NCI-H774 (cell line): Measurements from ENCODE around the gene AKAP7.
"Not testable (repeated sequence)": the region's sequence is repeated elsewhere in the genome, so short reads cannot be mapped to it uniquely, and the experiment has no call there.

Experiments used
- DNase-seq: peaks from one replicate; lab custom pipeline; 2025; lab: John Stamatoyannopoulos, UW

The AKAP7 gene

GRCh38 chr6:131135244-131136020, at the start of gene AKAP7:
AKAP7 (plus strand) TSS chr6:131135467; CDS start chr6:131135764, 297 bp downstream.
- DNase-seq: no peak

- DNase-seq: not testable (repeated sequence)
These were observed 44.9 kb upstream of the AKAP7 start for GRCh38 chr6:131090339-131090738.

DNA sequence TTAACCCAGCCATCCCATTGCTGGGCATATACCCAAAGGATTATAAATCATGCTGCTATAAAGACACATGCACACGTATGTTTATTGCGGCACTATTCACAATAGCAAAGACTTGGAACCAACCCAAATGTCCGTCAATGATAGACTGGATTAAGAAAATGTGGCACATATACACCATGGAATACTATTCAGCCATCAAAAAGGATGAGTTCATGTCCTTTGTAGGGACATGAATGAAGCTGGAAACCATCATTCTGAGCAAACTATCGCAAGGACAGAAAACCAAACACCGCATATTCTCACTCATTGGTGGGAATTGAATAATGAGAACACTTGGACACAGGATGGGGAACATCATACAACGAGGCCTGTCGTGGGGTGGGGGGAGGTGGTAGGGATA, 43.3 kb upstream of the AKAP7 start:
- DNase-seq: not testable (repeated sequence)

- no peak for DNase-seq
These were observed 41.9 kb upstream of the AKAP7 start for GRCh38 chr6:131093334-131093733.

DNA sequence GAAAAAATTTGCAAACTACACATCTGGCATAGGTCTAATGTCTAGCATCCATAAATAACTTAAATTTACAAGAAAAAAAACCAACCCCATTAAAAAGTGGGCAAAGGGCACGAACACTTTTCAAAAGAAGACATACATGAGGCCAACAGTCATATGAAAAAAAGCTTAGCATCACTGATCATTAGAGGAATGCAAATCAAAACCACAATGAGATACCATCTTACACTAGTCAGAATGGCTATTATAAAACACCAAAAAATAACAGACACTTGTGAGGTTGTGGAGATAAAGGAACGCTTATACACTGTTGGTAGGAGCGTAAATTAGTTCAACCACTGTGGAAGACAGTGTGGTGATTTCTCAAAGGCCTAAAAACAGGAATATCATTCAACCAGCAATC, 38.5 kb upstream of the AKAP7 start:
- DNase-seq: no peak

DNA sequence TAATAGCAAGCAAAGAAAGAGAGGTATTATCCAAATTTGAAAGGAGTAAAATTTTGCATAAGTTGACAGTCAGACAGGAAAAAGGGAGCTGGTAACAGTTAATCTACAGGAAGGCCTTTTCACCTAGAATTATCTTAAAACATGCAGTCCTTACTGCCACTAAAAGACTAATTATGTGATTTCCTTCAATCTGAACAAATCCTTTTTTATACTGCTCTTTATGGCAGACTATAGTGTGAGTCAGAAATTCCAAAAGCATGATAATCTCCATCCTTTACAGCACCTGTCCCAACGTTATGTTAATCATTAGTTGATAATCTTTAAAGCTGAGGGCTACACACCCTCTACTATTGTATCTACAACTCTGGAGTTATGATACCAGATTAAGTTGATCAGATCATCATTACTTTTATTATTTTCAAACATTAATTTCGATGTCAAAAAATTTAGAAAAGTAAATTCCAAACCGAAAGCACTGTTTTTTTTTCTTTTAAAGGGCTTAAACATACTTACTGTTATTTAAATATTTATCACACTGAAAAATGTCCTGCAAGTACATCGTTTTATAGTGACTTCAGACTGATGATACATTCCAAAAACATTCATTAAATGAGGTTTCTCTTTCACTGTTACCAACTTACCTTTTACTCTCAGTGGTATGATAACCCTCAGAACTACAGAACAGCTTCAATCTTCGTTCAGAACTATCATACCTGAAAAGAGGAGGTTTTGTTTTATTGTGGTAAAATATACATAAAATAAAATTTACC, 33.2 kb upstream of the AKAP7 start:
- DNase-seq: no peak

GRCh38 chr6:131103296-131103695, 32.0 kb upstream of the AKAP7 start:
- no peak for DNase-seq

DNA sequence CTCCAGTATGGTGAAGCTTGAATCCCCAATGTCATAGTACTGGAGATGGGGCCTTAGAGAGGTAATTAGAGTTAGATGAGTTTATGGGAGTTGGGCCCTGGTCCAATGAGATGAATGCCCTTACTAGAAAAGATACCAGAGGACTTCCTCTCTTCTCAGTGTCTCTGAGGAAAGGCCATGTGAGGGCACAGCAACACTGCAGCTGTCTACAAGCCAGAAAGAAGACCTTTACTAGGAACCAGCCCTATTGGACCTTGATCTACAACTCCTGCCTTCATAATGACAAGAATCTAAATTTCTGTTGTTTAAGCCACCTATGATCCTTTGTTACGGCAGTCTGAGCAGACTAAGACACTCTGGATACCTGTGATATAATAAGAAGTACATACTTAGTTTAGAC, 31.4 kb upstream of the AKAP7 start:
- no peak for DNase-seq

DNA sequence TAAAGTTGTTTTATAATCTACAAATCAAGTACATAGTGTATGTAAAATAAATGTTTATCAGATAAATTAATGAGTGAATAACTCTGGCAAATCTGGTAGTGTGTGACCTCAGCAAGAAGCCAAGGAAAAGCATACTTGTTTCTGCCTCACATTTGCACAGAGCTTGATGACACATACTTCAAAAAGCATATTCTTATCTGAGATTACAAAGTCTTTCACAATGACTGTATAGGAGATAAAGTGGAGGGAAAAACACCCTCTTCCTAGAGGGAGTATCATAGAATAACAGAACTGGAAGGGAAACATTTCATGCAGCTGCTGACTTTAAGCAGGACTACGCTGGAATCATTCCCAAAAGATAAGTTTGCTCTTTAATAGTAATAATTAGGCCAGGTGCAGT, 28.1 kb upstream of the AKAP7 start:
- no peak for DNase-seq

GRCh38 chr6:131112249-131112648, 23.0 kb upstream of the AKAP7 start:
- no peak for DNase-seq

DNA sequence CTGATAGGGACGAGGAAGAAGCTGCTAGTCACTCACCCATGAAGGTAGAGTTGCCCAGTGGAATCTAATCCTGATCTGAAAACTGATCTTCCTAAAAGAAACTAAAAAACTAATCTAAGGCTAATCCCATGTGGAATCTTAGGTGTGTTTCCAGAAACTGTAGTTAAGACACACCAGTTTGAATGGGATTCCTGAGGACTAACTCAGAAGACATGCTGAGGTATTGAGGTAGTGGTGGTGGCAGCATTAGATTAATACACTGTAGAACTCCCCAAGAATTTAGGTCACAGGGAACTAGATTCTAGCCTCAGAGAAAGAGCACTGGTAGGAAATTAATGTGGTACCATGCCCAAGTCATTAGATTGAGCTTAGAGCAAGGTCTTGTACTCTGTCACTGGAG, 19.6 kb upstream of the AKAP7 start:
- no peak for DNase-seq

DNA sequence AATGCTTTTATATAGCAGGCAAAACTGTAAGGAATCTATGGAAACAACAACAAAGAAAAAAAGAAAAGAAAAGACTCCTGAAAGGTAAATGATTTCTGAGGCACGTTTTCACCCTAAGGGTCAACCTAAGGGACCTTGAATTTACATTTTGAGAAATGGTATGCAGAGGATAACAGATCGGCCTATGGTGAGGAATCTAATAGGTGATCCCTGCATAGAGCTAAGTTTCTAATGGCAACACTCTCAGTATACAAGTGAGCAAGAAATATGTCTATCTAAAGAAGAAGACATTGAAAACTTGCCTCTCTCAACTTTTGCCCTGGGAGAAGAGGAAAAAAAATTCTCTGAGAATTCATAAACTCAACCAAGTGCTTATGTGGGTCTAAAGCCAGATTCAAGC, 18.9 kb upstream of the AKAP7 start:
- no peak for DNase-seq

DNA sequence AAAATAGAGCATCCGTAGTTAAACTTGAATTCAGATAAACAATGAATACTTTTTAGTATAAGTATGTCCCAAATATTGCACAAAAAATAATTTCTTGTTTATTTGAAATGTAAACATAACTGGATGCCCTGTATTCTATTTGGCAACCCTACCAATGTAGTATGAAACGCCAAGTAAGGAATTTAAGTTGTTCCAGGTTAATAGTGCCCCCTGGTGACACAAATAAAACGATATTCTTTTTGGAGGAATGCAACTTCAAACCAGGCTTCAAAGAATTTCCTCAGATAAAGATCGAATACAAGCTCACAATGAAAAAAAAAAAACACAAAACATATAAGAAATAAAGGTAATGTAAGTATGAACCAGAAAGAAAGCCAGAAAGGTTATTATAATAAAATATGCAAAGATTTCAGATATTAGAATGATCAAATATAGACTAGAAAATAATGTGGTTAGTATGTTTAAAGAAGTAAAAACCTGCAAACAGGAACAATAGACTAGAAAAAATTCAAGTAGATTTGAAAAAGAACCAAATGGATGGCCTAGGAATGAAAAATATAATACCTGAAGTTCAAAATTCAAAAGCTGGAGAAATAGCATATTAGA, 18.4 kb upstream of the AKAP7 start:
- DNase-seq: no peak

DNA sequence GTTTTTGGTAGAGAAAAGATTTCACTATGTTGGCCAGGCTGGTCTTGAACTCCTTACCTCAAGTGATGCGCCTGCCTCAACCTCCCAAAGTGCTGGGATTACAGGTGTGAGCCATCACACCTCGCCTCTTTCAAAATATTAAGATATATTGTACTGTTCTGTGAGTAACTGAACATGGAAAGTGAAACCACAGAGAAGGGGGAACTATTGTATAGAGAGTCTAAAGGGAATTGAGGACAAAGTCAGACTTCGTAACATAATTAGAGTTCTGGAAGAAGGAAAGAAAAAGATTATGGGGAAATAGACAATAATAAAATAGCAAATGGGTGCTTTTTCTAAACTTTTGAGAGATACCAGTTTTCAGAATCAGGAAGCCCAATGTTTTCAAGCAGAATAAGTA, 17.4 kb upstream of the AKAP7 start:
- no peak for DNase-seq

GRCh38 chr6:131122007-131122406, 13.3 kb upstream of the AKAP7 start:
- no peak for DNase-seq

- DNase-seq: no peak
These were observed 12.8 kb upstream of the AKAP7 start for GRCh38 chr6:131122516-131122915.

- no peak for DNase-seq
These were observed 10.8 kb upstream of the AKAP7 start for GRCh38 chr6:131124336-131125071.

DNA sequence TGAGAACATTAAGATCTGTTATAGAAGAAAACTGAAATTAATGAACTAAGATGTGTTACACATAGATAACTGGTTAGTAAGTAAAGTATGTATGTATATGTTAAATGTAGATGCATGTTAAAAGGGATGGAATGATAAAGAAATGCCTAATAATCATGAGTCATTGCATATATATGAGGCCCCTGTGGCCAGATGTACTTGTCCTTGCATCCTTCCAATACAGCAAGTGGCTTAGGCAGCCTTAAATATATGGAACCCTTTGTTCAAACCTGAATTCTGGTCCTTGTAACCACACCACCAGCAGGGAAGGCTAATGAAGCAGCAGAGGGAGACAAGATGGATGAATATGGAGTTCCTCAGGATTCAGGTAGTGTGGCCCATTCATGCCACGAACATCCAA, 9.8 kb upstream of the AKAP7 start:
- no peak for DNase-seq

DNA sequence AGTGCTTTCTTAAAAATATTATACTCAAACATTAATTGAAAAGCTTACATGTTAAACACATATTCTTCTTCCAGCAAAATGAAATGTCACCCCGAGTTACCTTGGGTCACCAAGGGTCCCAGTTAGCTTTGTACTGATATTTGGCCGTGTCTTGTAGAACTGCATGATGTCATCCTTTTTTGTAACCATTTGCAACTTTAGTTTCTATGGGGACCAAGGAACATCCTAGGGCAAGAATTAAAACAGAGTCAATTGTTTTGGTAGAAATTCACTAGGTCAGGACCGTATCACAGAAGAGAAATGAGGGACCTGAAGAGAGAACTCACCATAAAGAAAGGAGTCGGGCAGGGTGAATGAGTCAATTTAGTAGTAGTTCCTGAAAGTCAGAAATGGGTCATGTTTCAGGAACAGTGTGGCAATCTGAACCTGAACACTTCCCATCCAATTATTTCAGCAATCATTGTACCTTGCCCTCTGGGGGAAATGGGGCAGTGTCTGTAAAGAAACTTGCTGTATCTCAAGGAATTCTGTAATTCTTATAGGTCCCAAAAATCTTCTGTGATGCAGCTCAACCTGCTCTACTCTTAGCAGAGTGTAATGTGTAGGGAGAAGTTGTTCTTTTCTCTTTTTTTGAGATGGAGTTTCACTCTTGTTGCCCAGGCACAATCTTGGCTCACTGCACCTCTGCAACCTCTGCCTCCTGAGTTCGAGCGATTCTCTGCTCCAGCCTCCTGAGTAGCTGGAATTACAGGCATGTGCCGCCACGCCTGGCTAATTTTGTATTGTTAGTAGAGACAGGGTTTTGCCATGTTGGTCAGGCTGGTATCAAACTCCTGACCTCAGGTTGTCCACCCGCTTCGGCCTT, 5.3 kb upstream of the AKAP7 start:
- no peak for DNase-seq

DNA sequence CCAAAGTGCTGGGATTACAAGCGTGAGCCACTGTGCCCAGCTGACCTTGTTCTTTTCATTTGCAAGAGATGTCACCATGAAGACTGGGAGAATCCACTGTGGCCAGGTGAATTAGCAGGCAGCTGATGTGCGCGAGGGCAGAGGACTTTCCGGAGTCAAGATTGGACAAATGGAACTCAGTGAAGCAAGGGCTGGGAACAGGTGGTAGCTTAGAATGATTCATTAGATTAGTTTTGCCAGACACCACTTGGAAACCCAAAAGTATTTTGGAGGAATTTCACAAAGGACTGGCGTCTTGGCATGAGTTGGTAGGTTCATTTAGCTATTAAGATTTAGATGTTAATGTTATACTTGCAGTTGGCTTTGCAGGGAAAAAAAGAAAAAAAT, 4.7 kb upstream of the AKAP7 start:
- no peak for DNase-seq

DNA sequence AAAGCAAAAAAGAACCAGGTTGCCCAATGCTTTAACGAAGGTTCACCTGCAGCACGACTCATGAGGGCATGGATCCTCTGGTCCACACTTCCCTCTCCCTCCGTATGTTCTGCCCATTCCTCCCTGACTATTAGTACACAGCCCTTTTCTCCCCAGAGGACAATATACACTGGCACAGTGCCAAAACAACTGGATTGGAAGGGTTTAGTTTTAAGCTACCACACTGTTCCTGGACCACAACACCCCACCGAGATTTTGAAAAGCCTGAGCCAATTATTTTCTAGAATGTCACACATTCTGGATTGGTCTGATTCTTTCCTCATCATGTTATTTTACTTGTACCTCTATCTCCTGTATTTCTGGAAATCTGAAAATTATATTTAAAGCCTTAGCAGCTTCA, 2.9 kb upstream of the AKAP7 start:
- DNase-seq: no peak
